ENCODE data around the gene SYNE1.

The SYNE1 gene

GRCh38 chr6:152609125-152609670 lies 28.0 kb downstream of the SYNE1 start:
- DNase-seq, result no peak

GRCh38 chr6:152605941-152606340 lies 31.2 kb downstream of the SYNE1 start:
- no peak for DNase-seq

- DNase-seq, result no peak
Observed at GRCh38 chr6:152605342-152605741, 31.8 kb downstream of the SYNE1 start.

- no peak for DNase-seq
Observed at GRCh38 chr6:152603911-152604310, 33.3 kb downstream of the SYNE1 start.

- no peak for DNase-seq
Observed at GRCh38 chr6:152600022-152600421, 37.1 kb downstream of the SYNE1 start.

- DNase-seq, result no peak
Observed at GRCh38 chr6:152598901-152599537, 38.1 kb downstream of the SYNE1 start.

- no peak for DNase-seq
Observed at GRCh38 chr6:152598421-152598820, 38.7 kb downstream of the SYNE1 start.

- no peak for DNase-seq
Observed at GRCh38 chr6:152596726-152597125, 40.4 kb downstream of the SYNE1 start.

- DNase-seq, result no peak
Observed at GRCh38 chr6:152595499-152595898, 41.7 kb downstream of the SYNE1 start.

GRCh38 chr6:152594701-152595100 lies 42.5 kb downstream of the SYNE1 start:
- no peak for DNase-seq

GRCh38 chr6:152588456-152588855 lies 48.7 kb downstream of the SYNE1 start:
- DNase-seq, result no peak

GRCh38 chr6:152587473-152587872 lies 49.7 kb downstream of the SYNE1 start:
- DNase-seq, result no peak

- DNase-seq, result no peak
Observed at GRCh38 chr6:152585236-152585635, 51.9 kb downstream of the SYNE1 start.

- no peak for DNase-seq
Observed at GRCh38 chr6:152583888-152584287, 53.3 kb downstream of the SYNE1 start.

GRCh38 chr6:152576525-152576924 lies 60.6 kb downstream of the SYNE1 start:
- DNase-seq, result no peak

- DNase-seq, result no peak
Observed at GRCh38 chr6:152575621-152576150, 61.5 kb downstream of the SYNE1 start.

GRCh38 chr6:152575161-152575560 lies 62.0 kb downstream of the SYNE1 start:
- no peak for DNase-seq

- no peak for DNase-seq
Observed at GRCh38 chr6:152573762-152574161, 63.4 kb downstream of the SYNE1 start.

- no peak for DNase-seq
Observed at GRCh38 chr6:152572338-152573088, 64.6 kb downstream of the SYNE1 start.

- DNase-seq, result no peak
Observed at GRCh38 chr6:152571943-152572337, 65.2 kb downstream of the SYNE1 start.

- no peak for DNase-seq
Observed at GRCh38 chr6:152571089-152571488, 66.1 kb downstream of the SYNE1 start.

GRCh38 chr6:152566103-152566875 lies 70.9 kb downstream of the SYNE1 start:
- DNase-seq, result no peak

- DNase-seq, result no peak
Observed at GRCh38 chr6:152563177-152563576, 74.0 kb downstream of the SYNE1 start.
